ENCODE results near the gene MRPL40.
"Not testable (repeated sequence)": the region's sequence is repeated elsewhere in the genome, so short reads cannot be mapped to it uniquely, and the experiment has no call there.

The MRPL40 gene

GRCh38 chr22:19442166-19442565 lies 9.8 kb downstream of the MRPL40 start:
- no peak for DNase-seq

GRCh38 chr22:19443544-19444211 lies 11.3 kb downstream of the MRPL40 start:
- no peak for DNase-seq

- DNase-seq = not testable (repeated sequence)
These were observed 13.1 kb downstream of the MRPL40 start for GRCh38 chr22:19445279-19445982.

GRCh38 chr22:19446603-19447329 lies 14.4 kb downstream of the MRPL40 start:
- no peak for DNase-seq

- peak; percentile 92 for DNase-seq
These were observed 15.2 kb downstream of the MRPL40 start, which contains the start of gene C22orf39 for GRCh38 chr22:19447330-19448075. Gene C22orf39, minus strand, starts transcription at chr22:19447711. Its CDS starts 23 bp downstream, at chr22:19447688.

GRCh38 chr22:19448076-19448607 lies 15.8 kb downstream of the MRPL40 start:
- peak; percentile 71 for DNase-seq

GRCh38 chr22:19448739-19449421 lies 16.5 kb downstream of the MRPL40 start:
- DNase-seq = no peak

GRCh38 chr22:19449422-19449767 lies 17.1 kb downstream of the MRPL40 start:
- DNase-seq = no peak

GRCh38 chr22:19450363-19451175 lies 18.2 kb downstream of the MRPL40 start:
- DNase-seq = no peak

GRCh38 chr22:19451570-19451969 lies 19.2 kb downstream of the MRPL40 start:
- no peak for DNase-seq

- DNase-seq = no peak
These were observed 21.4 kb downstream of the MRPL40 start for GRCh38 chr22:19453718-19454117.

GRCh38 chr22:19454156-19454555 lies 21.8 kb downstream of the MRPL40 start:
- DNase-seq = no peak

- no peak for DNase-seq
These were observed 22.7 kb downstream of the MRPL40 start for GRCh38 chr22:19455033-19455432.

GRCh38 chr22:19455585-19456370 lies 23.4 kb downstream of the MRPL40 start:
- no peak for DNase-seq

GRCh38 chr22:19456541-19456940 lies 24.2 kb downstream of the MRPL40 start:
- no peak for DNase-seq

GRCh38 chr22:19457828-19458428 lies 25.6 kb downstream of the MRPL40 start:
- no peak for DNase-seq

GRCh38 chr22:19460036-19460435 lies 27.7 kb downstream of the MRPL40 start:
- no peak for DNase-seq

GRCh38 chr22:19461506-19461905 lies 29.2 kb downstream of the MRPL40 start:
- DNase-seq = no peak

GRCh38 chr22:19463008-19463407 lies 30.7 kb downstream of the MRPL40 start:
- DNase-seq = no peak

All from right forelimb (tissue), 1 donor.